ENCODE measurements around the gene POR. TPM values are rescaled to one million over a fixed set of nuclear protein-coding genes. Genes with fewer than 3 reads are reported as not detected.

POR gene
- total and polyA plus RNA-seq, 12 donors = 37.3 to 203 (median 65.5) TPM

- Histone ChIP-seq H3K4me1 (peaks cover 0 to 65% (median 27%) of the 10 kb centered on the region in 9 donors), H3K27ac (peak overlapping the region in 9 of 10 donors; percentile 50 to 85 (median 76)), H3K4me3 (no peak overlapping the region), H3K9me3 (no peaks in the 10 kb centered on the region), H3K36me3 (peaks cover 0 to 28% (median 3%) of the 10 kb centered on the region in 9 donors), H3K27me3 (no peaks in the 10 kb centered on the region)
- TF ChIP-seq CTCF (IDR thresholded peaks at IDR 0.05) = peak in 5 of 9 donors; percentile 9 to 36 (median 13)
- peak; percentile 46 to 85 (median 70) for ATAC-seq
- intact Hi-C loops (cut with DNase I) = loop anchor here in 2 of 10 donors (5.0 kb wide), 2 partner anchors 33 to 42 kb away; partner anchors contain the start of genes POR (in 1 of the 2) and TMEM120A (in 1 of the 2)
- DNase-seq = no peak
- WGBS, 2 donors = 51 to 53% methylated on average over 15 of the region's 15 CpGs
Measured at GRCh38 chr7:75950111-75950681, 35.2 kb downstream of the POR start.

- WGBS, 2 donors = 67 to 68% methylated on average over 5 of the region's 5 CpGs
Measured at GRCh38 chr7:75951506-75951905, 36.6 kb downstream of the POR start.

GRCh38 chr7:75953431-75953830 lies 38.5 kb downstream of the POR start:
- no peak overlapping the region for H3K4me3 ChIP-seq
- ATAC-seq (no peak), DNase-seq (no peak)
- intact Hi-C loops (cut with DNase I) = loop anchor here in 2 of 10 donors (5.0 kb wide), 2 partner anchors 36 to 39 kb away; partner anchors contain the start of genes POR (in 1 of the 2) and TMEM120A (in 1 of the 2)
- peaks cover 0 to 51% (median 9%) of the 10 kb centered on the region in 9 donors for H3K36me3 ChIP-seq
- H3K9me3 ChIP-seq = no peaks in the 10 kb centered on the region
- H3K27me3 ChIP-seq = no peaks in the 10 kb centered on the region
- TF ChIP-seq CTCF (IDR thresholded peaks at IDR 0.05) = no peak
- WGBS, 2 donors = 85 to 89% methylated on average over 7 of the region's 7 CpGs
- H3K27ac ChIP-seq = peak overlapping the region in 1 of 10 donors; percentile 87
- peaks cover 0 to 48% (median 19%) of the 10 kb centered on the region in 9 donors for H3K4me1 ChIP-seq

More at GRCh38 chr7:75951506-75951905, 36.6 kb downstream of the POR start:
- ATAC-seq (peak; percentile 45 to 85 (median 74)), DNase-seq (no peak)
- Histone ChIP-seq H3K36me3 (peaks cover 0 to 41% (median 9%) of the 10 kb centered on the region in 9 donors), H3K9me3 (no peaks in the 10 kb centered on the region), H3K4me1 (peaks cover 0 to 56% (median 19%) of the 10 kb centered on the region in 9 donors), H3K4me3 (no peak overlapping the region), H3K27ac (peak overlapping the region in 9 of 10 donors; percentile 8 to 85 (median 76)), H3K27me3 (no peaks in the 10 kb centered on the region)
- TF ChIP-seq CTCF (IDR thresholded peaks at IDR 0.05) = no peak
- intact Hi-C loops (cut with DNase I) = loop anchor here in 2 of 10 donors (5.0 kb wide), 2 partner anchors 34 to 41 kb away; partner anchors contain the start of genes POR (in 1 of the 2) and TMEM120A (in 1 of the 2)

- 90 to 91% methylated on average over 11 of the region's 11 CpGs for WGBS, 2 donors
- no peak overlapping the region for H3K4me3 ChIP-seq
- no peaks in the 10 kb centered on the region for H3K9me3 ChIP-seq
- H3K27ac ChIP-seq = peak overlapping the region in 1 of 10 donors; percentile 87
- no peak for TF ChIP-seq CTCF (IDR thresholded peaks at IDR 0.05)
- H3K4me1 ChIP-seq = peaks cover 0 to 47% (median 19%) of the 10 kb centered on the region in 9 donors
- ATAC-seq = no peak
- H3K36me3 ChIP-seq = peaks cover 0 to 56% (median 9%) of the 10 kb centered on the region in 9 donors
- intact Hi-C loops (cut with DNase I) = loop anchor here in 2 of 10 donors (5.0 kb wide), 2 partner anchors 37 to 38 kb away; partner anchors contain the start of genes POR (in 1 of the 2) and TMEM120A (in 1 of the 2)
- DNase-seq = no peak
- no peaks in the 10 kb centered on the region for H3K27me3 ChIP-seq
Measured at GRCh38 chr7:75953931-75954330, 39.0 kb downstream of the POR start.
